ENCODE results near the gene CTBS.
A peak's percentile ranks its signal among the peaks of the same experiment; 100 is the strongest.
"Not testable (repeated sequence)": the region's sequence is repeated elsewhere in the genome, so short reads cannot be mapped to it uniquely, and the experiment has no call there.

The CTBS gene

DNA sequence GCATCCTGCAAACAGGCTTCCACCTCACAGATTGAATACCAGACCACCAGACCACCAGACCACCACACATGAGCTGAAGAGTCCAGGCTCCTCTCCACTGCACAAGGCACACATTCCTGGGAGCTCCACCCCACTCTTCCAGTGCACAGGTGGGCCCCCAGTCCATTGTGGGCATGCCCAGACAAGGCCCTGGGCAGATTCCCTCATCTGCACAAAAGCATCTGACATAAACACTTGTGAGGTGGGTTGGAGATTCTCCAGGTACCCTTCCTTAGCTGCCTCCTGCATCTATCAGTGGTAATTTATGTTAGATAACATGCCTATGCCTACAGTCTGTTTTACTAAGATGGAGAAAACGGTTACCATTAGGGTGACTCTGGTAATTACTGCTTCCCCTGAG, 11.6 kb upstream of the CTBS start:
- DNase-seq, result no peak

- no peak for DNase-seq
These were observed 9.9 kb upstream of the CTBS start for GRCh38 chr1:84584126-84584525.

DNA sequence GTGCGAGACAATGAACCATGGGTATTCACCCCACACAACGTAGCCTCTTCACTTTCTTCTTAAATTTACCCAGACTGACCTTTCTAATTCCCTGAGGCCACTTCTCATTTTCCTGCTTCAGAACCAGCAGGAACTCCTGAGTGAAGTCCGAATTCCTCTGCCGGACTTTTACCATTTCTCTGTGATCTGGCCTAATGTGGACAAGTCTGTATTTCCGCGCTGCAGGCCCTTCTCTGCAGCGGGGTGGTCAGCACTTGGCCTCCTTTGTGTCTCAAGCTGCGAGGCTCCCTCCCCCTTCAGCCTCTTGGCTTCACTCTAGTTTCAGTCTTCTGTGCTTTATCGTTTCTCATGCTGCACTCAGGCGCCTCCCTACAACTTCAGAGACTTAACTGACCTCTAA, 9.4 kb upstream of the CTBS start:
- no peak for DNase-seq

DNA sequence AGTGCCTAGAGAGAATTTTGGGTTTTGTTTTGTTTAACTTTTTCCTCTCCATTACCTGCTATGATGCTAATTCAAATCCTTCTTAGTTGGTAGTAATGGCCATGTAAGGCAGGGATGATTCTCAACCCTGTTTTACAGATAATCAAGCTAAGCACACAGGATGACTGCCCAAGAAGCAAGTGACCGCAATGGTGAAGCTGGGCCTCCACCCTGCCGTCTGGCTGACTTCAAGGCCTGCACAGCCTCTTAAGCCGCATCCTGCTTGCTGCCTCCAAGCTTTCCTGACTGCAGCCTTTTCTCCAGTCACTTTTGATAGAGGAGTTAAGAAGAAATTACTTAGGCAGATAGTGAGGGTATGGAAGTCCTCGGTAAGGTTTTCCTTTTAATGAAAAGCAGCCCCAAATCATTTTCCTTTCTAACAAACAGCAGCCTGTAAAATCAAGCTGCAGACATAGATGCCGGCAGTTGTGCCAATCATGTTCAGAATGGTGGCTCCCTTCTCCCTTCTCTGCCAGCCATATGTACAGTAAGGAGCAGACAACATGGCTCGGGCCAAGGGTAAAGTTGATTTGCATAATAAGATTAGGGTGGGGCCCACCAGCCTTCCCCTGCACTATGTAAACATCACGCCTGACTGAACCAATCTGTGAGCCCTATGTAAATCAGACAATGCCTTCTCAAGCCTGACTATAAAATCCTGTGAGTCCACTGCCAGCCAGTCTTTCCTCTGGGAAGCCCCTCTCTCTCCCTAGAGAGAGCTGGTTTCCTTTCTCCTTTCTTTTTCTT, 8.8 kb upstream of the CTBS start:
- peak; percentile 54 for DNase-seq

GRCh38 chr1:84581648-84582047, 7.4 kb upstream of the CTBS start:
- no peak for DNase-seq

DNA sequence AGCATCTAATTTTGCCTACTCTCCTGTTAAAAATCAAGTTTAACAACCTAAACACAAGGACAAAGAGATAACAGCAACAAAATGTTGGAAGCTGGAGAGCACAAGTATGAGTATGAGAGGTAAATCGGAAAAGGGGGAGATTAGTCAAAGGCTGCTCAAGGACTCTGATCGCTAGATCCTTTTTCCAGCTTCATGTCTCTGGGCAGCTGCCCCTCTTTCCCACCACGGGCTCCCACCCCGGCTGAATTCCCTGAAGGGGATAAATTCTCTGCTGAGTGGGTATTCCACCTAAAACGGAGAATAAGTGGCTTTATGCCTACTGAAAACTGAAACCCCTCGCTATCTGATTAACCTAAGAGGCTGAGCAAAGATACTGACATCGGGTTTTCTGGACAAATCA, 696 bp upstream of the CTBS start:
- DNase-seq, result no peak

GRCh38 chr1:84573481-84573966, 716 bp downstream of the CTBS start:
- no peak for DNase-seq

DNA sequence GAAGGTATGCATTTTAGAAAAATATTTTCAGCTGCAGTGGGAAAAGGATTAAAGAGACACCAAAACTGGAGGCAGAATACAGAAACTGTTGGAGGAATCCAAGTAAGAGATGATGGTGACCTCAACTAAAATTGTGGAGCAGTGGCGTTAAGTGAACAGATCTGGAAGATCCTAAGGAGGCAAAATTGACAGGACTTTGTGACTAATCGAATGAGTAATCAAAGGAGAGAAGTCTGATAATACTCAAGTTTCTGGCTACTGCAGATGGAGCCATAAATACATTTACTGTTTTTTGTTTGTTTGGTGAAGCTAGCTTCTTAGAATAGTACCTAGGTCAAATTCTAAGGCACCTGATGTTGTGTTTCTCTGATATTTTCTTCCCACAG, 3.1 kb downstream of the CTBS start:
- peak; percentile 16 for DNase-seq

GRCh38 chr1:84570436-84571149, 3.6 kb downstream of the CTBS start:
- no peak for DNase-seq

DNA sequence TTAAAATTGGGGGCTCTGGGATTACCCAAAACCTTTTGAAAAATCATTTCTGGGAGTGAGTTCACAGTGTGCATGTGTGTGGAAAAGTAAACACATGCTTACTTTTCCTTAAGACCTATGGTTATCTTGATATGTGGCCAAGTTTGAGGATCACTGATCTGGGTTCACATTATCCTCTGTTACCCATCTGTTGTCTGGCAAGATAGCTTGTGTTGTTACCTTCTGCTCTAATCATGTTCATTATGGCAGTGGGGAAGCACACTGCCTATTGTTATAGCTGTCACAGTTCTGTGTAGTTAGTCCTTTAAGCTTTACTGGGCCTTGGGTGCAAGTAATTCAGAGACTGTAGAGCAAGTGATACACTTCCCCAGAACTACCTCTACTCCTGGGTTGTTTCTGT, 5.0 kb downstream of the CTBS start:
- no peak for DNase-seq

- no peak for DNase-seq
These were observed 23.4 kb downstream of the CTBS start for GRCh38 chr1:84550826-84551225.

DNA sequence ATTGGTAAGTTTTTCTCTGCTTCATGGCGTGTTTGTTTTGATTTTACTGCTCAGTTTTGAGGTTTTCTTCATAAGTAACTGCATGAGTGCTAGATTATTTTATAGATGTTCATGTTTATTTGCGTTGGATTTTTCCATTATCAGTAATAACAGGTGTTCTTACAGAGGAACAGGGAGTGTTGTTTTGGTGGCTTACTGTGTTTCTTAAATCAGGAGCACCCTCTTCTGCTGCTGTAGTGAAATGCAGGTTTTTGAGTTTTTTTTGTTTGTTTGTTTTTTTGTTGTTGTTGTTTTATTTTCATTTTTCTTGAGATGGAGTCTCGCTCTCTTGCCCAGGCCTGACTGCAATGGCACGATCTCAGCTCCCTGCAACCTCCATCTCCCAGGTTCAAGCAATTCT, 32.6 kb downstream of the CTBS start:
- DNase-seq, result no peak

DNA sequence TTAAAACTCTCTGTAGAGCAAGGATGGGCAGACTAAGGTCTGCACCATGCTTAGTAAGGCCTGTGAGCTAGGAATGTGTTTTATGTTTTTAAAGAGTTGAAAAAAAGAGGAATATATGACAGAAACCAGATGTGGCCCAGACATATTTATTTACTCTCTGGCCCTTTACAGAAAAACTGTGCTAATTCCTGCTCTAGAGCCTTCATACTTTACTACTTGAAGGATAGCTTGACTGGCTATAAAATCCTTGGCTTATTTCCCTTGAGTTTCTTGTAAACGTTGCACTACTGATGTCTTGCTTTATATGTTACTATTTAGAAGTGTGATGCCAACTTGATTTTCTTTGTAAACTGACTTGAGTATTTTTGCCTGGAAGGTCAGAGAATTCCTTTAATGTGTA, 33.5 kb downstream of the CTBS start:
- no peak for DNase-seq

GRCh38 chr1:84539972-84540371, 34.3 kb downstream of the CTBS start:
- peak; percentile 49 for DNase-seq

DNA sequence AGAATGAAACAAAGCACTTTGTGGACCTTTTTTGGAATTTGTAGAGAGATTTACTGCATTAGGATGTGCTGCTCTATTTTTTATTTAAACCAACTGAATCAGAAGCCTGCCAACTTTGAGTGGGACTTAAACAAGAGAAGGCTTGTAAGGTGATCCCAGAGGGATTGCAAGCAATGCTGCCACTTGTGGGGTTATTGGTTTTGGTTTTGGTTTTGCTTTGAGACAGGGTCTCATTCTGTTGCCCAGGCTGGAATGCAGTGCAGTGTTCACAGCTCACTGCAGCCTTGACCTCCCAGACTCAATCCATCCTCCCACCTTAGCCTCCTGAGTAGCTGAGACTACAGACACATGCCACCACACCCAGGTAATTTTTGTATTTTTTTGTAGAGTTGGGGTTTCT, 35.6 kb downstream of the CTBS start:
- no peak for DNase-seq

DNA sequence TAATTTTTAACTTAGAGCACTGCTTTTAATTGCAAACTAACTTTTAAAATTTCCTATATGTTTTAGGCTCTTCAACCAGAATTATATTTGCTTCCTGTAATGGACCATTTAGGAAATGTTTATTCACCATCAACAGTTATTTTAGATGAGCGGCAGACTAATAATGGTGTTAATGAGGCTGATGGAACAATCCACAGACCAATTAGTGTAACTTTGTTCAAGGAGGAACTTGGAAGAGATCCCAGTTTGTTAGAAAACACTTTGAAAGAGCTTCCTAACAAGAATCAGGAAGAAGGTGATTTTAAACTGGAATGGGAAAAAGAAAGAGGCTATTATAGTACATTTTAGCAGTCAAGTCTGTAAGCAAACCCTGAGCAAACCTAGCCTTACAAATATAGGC, 48.5 kb downstream of the CTBS start:
- DNase-seq, result no peak

DNA sequence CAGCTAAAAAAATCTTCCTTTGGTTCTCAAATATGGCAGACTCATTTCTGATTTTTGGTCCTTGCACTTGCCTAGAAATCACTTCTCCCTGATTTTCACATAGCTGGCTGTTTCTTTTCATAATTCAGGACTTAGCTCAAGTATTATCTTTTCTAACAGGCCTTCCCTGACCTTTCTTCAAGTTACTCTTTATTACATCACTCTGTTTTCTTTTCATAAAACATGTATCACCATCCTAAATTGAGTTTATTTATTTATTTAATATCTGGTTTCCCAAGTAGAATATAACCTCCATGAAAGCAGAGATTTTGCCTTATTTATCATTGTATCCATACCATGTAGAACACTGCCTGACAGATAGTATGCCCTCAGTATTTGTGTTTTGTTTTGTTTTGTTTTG, 49.6 kb downstream of the CTBS start:
- peak; percentile 7 for DNase-seq

DNA sequence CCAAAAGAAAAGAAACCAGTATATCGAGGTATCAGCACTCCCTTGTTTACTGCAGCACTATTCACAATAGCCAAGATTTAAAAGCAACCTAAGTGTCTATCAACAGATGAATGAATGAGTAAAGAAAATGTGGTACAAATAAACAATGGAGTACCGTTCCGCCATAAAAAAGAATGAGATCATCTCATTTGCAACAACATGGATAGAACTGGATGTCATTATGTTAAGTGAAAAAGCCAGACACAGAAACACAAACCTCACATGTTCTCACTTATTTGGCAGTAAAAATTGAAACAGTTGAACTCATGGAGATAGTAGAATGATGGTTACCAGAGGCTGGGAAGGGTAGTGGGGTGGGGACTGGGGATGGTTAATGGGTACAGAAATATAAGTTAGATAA, 63.6 kb downstream of the CTBS start:
- DNase-seq, result no peak

DNA sequence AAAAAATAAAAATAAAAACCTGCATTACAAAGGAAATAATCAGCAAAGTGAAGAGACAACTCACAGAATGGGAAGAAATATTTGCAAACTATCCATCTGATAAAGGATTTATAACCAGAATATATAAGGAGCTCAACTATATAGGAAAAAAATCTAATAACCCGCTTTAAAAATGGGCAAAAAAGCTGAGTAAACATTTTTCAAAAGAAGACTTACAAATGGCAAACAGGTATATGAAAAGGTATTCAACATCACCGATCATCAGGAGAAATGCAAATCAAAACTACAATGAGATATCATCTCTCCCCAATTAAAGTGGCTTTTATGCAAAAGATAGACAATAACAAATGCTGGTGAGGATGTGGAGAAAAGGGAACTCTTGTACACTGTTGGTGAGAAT, 64.1 kb downstream of the CTBS start:
- no peak for DNase-seq

DNA sequence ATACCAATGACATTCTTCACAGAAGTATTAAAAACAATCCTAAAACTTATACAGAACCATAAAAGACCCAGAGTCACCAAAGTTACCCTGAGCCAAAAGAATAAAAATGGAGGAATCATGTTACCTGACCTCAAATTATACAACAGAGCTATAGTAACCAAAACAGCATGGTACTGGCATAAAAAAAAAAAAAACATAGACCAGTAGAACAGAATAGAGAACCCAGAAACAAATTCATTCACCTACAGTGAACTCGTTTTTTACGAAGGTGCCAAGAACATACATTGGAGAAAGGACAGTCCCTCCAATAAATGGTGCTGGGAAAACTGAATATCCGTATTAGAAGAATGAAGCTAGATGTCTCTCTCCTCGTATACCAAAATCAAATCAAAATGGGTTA, 65.2 kb downstream of the CTBS start:
- DNase-seq, result no peak

DNA sequence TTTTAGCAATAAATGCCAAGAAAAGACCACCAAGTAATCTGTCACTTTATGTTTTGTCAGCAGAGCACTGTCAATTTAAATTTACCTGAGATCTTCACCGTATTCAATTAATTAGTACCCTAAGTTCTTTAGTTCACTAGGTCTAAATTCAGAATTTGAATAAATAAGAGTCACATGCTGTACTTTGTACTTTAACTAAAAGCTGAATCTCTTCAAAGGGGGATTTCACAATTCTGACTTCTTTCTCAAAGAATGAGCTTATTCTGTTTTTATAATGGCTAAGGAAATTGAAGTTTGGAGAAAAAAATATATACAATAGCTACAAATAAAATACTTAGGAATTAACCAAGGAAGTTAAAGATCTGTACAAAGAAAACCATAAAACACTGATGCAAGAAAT, 65.7 kb downstream of the CTBS start:
- no peak for DNase-seq

GRCh38 chr1:84507887-84508286, 66.4 kb downstream of the CTBS start:
- DNase-seq, result not testable (repeated sequence)

- DNase-seq, result no peak
These were observed 67.3 kb downstream of the CTBS start for GRCh38 chr1:84506729-84507453.
